ENCODE results near the gene GRIK4.

Gene GRIK4

DNA sequence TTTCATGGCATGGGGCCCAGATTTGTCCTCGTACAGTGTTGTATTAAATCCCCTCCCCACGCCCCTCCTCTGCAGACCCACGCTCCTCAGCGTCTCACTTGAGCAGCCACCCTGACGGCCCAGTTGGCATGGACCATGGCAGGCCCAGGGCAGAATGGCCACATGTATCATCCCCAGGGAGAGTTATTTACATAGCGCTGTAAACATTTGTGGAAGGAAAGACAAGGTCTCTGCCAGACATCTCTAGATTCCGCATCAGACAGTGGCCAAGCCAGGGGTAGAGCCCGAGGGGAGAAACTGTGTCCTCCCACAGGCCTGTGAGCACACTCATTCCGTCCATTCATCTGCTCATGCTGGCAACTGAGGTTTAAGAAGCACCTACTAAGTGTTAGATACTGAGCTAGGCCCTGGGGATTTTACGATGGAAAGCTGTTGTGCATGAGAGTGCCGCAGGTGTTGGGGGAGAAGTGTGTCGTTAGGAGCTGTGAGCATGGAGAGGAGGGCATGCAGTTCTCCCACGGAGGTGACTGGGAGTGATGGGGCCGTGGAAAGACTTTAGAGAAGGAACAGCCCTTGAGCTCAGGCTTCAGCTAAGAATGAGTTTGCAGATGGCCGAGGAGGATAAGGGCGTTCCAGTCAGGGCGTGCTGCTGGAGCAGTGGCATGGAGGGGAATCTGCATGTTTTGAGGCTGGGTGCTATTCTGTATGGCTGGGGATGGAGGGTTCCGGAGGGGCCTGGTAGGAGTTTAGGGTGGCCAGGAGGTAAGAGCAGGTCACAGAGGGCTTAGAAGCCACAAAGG is 94.9 kb downstream of the GRIK4 start:
- TF ChIP-seq, protein P1, sequence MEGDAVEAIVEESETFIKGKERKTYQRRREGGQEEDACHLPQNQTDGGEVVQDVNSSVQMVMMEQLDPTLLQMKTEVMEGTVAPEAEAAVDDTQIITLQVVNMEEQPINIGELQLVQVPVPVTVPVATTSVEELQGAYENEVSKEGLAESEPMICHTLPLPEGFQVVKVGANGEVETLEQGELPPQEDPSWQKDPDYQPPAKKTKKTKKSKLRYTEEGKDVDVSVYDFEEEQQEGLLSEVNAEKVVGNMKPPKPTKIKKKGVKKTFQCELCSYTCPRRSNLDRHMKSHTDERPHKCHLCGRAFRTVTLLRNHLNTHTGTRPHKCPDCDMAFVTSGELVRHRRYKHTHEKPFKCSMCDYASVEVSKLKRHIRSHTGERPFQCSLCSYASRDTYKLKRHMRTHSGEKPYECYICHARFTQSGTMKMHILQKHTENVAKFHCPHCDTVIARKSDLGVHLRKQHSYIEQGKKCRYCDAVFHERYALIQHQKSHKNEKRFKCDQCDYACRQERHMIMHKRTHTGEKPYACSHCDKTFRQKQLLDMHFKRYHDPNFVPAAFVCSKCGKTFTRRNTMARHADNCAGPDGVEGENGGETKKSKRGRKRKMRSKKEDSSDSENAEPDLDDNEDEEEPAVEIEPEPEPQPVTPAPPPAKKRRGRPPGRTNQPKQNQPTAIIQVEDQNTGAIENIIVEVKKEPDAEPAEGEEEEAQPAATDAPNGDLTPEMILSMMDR (IDR thresholded peaks at IDR 0.05; ENCODE audit: low read depth, low read length, missing control alignments) = no peak
- in situ Hi-C loops (cut with HindIII; ENCODE audit: low sequenced_read_pairs) = no loop called here

DNA sequence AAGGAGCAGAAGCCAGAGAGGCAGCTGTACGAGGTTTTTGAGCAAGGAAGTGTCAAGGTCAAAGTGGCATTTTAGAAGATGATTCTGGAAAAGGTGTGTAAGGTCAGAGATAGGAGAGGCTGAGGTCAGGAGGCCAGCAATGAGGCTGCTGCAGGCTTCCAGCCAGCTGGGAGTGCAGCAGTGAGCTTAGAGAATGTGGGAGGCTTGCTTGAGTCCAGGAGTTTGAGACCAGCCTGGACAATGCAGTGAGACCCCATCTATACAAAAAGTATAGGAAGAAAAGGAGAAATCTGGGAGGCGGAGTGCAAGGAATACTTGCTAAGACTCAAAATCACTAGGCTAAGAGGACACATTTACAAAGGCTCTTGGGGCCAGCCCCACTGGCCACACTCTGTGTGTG is 96.5 kb downstream of the GRIK4 start:
- TF ChIP-seq, protein P1 (IDR thresholded peaks at IDR 0.05; ENCODE audit: low read depth, low read length, missing control alignments) = no peak
- DNase-seq (ENCODE audit: low read depth) = no peak
- H3K4me3 ChIP-seq (ENCODE audit: low read depth, low read length) = no peak overlapping the region
- in situ Hi-C loops (cut with HindIII; ENCODE audit: low sequenced_read_pairs) = no loop called here

More for the DNA sequence above, 94.9 kb downstream of the GRIK4 start:
- H3K4me3 ChIP-seq (ENCODE audit: low read depth, low read length) = no peak overlapping the region
- no peak for DNase-seq (ENCODE audit: low read depth)

DNA sequence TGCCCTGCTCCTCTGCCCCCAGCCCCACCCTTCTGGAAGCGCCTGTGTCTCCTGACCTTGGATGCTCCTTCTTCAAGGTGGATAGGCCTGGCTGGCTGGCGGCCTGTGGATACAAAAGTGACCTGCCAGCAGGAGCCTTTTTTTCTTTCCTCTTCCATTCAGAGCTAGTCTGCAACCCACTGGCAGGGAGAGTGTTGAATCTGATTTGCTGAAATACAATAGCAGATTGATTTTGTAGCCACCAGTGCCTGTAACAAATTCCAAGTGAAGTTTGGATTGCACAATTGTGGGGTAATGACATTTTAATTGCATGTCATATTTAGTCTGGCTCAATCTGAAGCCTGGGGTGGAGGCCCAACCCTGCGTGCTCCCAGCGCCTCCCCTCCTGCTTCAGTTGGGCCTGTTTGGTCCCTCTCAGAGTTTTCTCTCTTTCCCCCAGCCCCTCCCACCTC is 97.2 kb downstream of the GRIK4 start:
- TF ChIP-seq, protein P1 (IDR thresholded peaks at IDR 0.05; ENCODE audit: low read depth, low read length, missing control alignments) = no peak
- no peak for DNase-seq (ENCODE audit: low read depth)
- in situ Hi-C loops (cut with HindIII; ENCODE audit: low sequenced_read_pairs) = no loop called here
- H3K4me3 ChIP-seq (ENCODE audit: low read depth, low read length) = no peak overlapping the region

DNA sequence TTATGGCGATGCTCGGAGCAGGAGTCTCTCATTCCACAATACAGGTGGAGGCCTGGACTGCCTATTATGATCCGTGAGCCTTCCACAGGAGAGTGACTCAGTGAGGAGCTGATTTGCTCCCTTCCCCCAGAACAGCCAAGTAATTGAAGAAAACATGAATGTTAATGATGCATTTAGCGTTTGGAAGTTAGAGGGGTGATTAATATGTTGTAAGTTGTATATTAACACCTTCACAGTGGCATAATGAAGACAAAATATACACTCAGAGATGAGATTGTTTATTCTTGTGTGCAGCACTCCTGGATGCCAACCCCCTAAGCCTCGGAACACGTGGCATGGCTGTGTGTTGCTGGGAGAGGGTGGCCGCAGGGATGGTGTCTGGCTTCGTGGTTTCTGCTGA is 98.6 kb downstream of the GRIK4 start:
- no peak overlapping the region for H3K4me3 ChIP-seq (ENCODE audit: low read depth, low read length)
- DNase-seq (ENCODE audit: low read depth) = no peak
- in situ Hi-C loops (cut with HindIII; ENCODE audit: low sequenced_read_pairs) = no loop called here
- TF ChIP-seq, protein P1 (IDR thresholded peaks at IDR 0.05; ENCODE audit: low read depth, low read length, missing control alignments) = no peak

DNA sequence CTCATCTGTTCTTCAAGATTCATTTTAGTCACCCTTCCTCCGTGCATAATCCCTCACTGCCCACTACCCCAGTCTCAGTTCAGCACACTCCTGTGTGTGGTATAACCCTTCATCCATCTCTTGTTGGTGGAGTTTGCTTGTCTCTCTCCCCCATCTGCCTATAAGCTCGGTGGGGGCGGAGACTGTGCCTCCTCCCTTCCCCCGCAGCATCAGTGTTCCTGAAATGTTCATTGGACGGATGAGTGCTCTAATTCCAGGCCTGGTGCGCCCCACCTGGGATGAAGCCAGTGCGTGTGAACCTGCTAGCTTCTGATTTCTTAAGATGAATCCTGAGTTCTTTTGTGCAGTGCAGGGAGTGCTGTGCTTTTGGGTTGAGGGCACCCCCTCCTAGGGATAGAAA is 100.0 kb downstream of the GRIK4 start:
- TF ChIP-seq, protein P1 (IDR thresholded peaks at IDR 0.05; ENCODE audit: low read depth, low read length, missing control alignments) = no peak
- H3K4me3 ChIP-seq (ENCODE audit: low read depth, low read length) = no peak overlapping the region
- DNase-seq (ENCODE audit: low read depth) = no peak
- in situ Hi-C loops (cut with HindIII; ENCODE audit: low sequenced_read_pairs) = no loop called here

DNA sequence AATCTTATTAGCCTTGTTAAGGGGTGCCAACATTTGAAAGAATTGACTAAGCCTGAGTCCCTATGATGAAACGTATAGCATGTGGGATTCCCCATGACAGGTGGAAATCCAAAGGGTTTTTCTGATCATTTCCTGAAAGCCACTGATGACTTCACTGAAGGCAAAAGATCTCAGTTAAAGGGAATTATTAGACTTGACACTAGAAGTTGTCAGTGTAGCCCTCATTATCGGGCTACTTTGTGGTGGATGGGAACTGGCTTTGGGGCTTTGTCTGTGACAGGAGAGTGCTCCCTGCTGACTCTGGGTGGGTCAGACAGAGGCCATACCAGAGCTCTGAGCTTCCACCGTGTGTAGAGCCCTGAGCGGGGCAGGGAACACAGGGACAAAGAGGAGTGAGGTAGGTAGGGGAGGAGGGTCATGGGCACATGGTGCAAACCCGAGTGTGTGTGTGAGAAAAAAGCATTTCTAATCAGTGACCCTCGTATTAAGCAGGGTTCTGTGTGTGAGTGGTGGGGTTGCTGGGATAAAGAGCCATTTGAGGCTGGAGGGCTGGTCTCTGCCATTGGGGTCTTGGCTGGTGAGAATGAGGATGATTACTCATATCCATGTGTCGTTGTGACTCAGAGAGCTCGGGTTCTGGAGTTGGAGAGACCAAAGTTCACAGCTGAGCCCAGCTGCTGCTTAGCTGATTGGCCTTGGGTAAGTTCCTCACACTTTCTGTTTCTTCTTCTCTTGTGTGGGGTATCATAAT is 101.1 kb downstream of the GRIK4 start:
- in situ Hi-C loops (cut with HindIII; ENCODE audit: low sequenced_read_pairs) = no loop called here
- no peak for DNase-seq (ENCODE audit: low read depth)

More for the DNA sequence above, 101.1 kb downstream of the GRIK4 start:
- no peak overlapping the region for H3K4me3 ChIP-seq (ENCODE audit: low read depth, low read length)
- TF ChIP-seq, protein P1 (IDR thresholded peaks at IDR 0.05; ENCODE audit: low read depth, low read length, missing control alignments) = no peak

Data from astrocyte of the cerebellum (primary cell).